IMR-90 (cell line): Measurements from ENCODE around the gene NCLN. TPM values are rescaled to one million over a fixed set of nuclear protein-coding genes. Genes with fewer than 3 reads are reported as not detected.

Experiments used
- ATAC-seq: fragments of 200-7000 bp; cut with Tn5 transposase; 2 replicates; pipeline ENCODE4 v1.9.1; 2020; ENCODE audit warnings: low read depth, mild to moderate bottlenecking, moderate library complexity
- BruUV-seq: library from RNA; stranded (reverse); fragments of 400-500 nt; replicated peaks from 2 replicates; lab custom pipeline; 2021; lab: Mats Ljungman, UMichigan
- CTCF ChIA-PET: fragments of 300-600 bp; formaldehyde crosslinking; extraction: SDS; loops from one replicate; lab custom pipeline; 2021; ENCODE audit warnings: antibody characterized with exemption; lab: Yijun Ruan, JAX
- POLR2A ChIA-PET: fragments of 300-600 bp; sonication (Branson Sonifier 250); formaldehyde crosslinking; loops from one replicate; lab custom pipeline; 2022; ENCODE audit warnings: antibody characterized with exemption; ENCODE audit not compliant: unreplicated experiment; lab: Charles Lee
- DNase-seq: peaks from one replicate; pipeline ENCODE4 v3.0.0; 2013
- H2AFZ ChIP-seq: replicated peaks from 2 replicates; pipeline ENCODE3; 2013; ENCODE audit warnings: low read length, mild to moderate bottlenecking; ENCODE audit not compliant: poor library complexity
- H2AK5ac ChIP-seq: 2 replicates; pipeline ENCODE4 v1.6.1; 2013; ENCODE audit warnings: low read depth, low read length, inconsistent platforms
- H2AK9ac ChIP-seq: replicated peaks from 2 replicates; pipeline ENCODE3; 2013; ENCODE audit warnings: mild to moderate bottlenecking, low read depth, low read length, moderate library complexity; ENCODE audit not compliant: poor library complexity
- H2BK120ac ChIP-seq: 2 replicates; pipeline ENCODE4 v1.6.1; 2013; ENCODE audit warnings: low read depth, low read length, inconsistent platforms
- H2BK15ac ChIP-seq: 3 replicates; pipeline ENCODE4 v1.6.1; 2013; ENCODE audit warnings: low read depth, low read length, inconsistent platforms
- H2BK20ac ChIP-seq: 2 replicates; pipeline ENCODE4 v1.6.1; 2013; ENCODE audit warnings: low read depth, mild to moderate bottlenecking, inconsistent platforms, low read length, moderate library complexity
- H2BK5ac ChIP-seq: 2 replicates; pipeline ENCODE4 v1.6.1; 2013; ENCODE audit warnings: mild to moderate bottlenecking, low read depth, low read length, inconsistent platforms; ENCODE audit not compliant: poor library complexity, severe bottlenecking
- H3K14ac ChIP-seq: replicated peaks from 2 replicates; pipeline ENCODE4 v1.6.1; 2013; ENCODE audit warnings: low read depth, low read length, inconsistent platforms
- H3K18ac ChIP-seq: 2 replicates; pipeline ENCODE4 v1.6.1; 2013; ENCODE audit warnings: low read depth, low read length, control low read depth
- H3K23ac ChIP-seq: 2 replicates; pipeline ENCODE4 v1.6.1; 2013; ENCODE audit warnings: low read depth, low read length, inconsistent platforms
- H3K27ac ChIP-seq: 2 replicates; pipeline ENCODE4 v1.5.1; 2013; ENCODE audit warnings: mild to moderate bottlenecking, control low read depth, low read length; ENCODE audit not compliant: insufficient read depth
- H3K27me3 ChIP-seq: 2 replicates; pipeline ENCODE4 v1.6.1; 2013; ENCODE audit warnings: low read length; ENCODE audit not compliant: control insufficient read depth, insufficient read depth
- H3K36me3 ChIP-seq: 2 replicates; pipeline ENCODE4 v1.6.1; 2013; ENCODE audit warnings: low read length, mixed read lengths; ENCODE audit not compliant: control insufficient read depth, insufficient read depth
- H3K4ac ChIP-seq: 2 replicates; pipeline ENCODE4 v1.6.1; 2013; ENCODE audit warnings: low read depth, low read length, inconsistent platforms
- H3K4me1 ChIP-seq: 2 replicates; pipeline ENCODE4 v1.6.1; 2013; ENCODE audit warnings: low read length, mixed read lengths; ENCODE audit not compliant: control insufficient read depth, insufficient read depth
- H3K4me2 ChIP-seq: 2 replicates; pipeline ENCODE4 v1.6.1; 2013; ENCODE audit warnings: low read depth, mild to moderate bottlenecking, control low read depth, low read length, moderate library complexity
- H3K4me3 ChIP-seq: 2 replicates; pipeline ENCODE4 v1.5.1; 2013; ENCODE audit warnings: low read depth, mild to moderate bottlenecking, control low read depth, low read length, moderate library complexity; ENCODE audit not compliant: insufficient read depth
- H3K56ac ChIP-seq: 2 replicates; pipeline ENCODE4 v1.6.1; 2013; ENCODE audit warnings: low read length, inconsistent platforms; ENCODE audit not compliant: insufficient read depth; ENCODE audit errors: extremely low read depth
- H3K79me1 ChIP-seq, 2 experiments: 2 replicates each; pipeline ENCODE4 v1.6.1; 2013; ENCODE audit warnings: low read length in 2 of 2, inconsistent platforms in 1 of 2, low read depth in 1 of 2
- H3K9ac ChIP-seq: 2 replicates; pipeline ENCODE4 v1.6.1; 2013; ENCODE audit warnings: low read depth, low read length, control low read depth
- H3K9me1 ChIP-seq: 2 replicates; pipeline ENCODE4 v1.6.1; 2013; ENCODE audit warnings: low read length, inconsistent platforms; ENCODE audit not compliant: insufficient read depth
- H3K9me3 ChIP-seq: 2 replicates; pipeline ENCODE4 v1.6.1; 2013; ENCODE audit warnings: low read length; ENCODE audit not compliant: control insufficient read depth, insufficient read depth
- H4K20me1 ChIP-seq: 2 replicates; pipeline ENCODE4 v1.6.1; 2013; ENCODE audit warnings: low read length, inconsistent platforms; ENCODE audit not compliant: insufficient read depth
- H4K5ac ChIP-seq: 2 replicates; pipeline ENCODE4 v1.6.1; 2013; ENCODE audit warnings: mild to moderate bottlenecking, low read depth, low read length, control low read depth
- H4K8ac ChIP-seq, 2 experiments: 2 replicates each; pipeline ENCODE4 v1.6.1; 2013; ENCODE audit warnings: low read depth in 2 of 2, low read length in 2 of 2, control low read depth in 1 of 2, inconsistent platforms in 1 of 2
- H4K91ac ChIP-seq: 2 replicates; pipeline ENCODE4 v1.6.1; 2013; ENCODE audit warnings: low read depth, low read length, inconsistent platforms; ENCODE audit not compliant: insufficient read depth
- CHD1 ChIP-seq: IDR thresholded peaks from 2 replicates; pipeline ENCODE4 v1.6.1; 2012; ENCODE audit warnings: low read depth, low read length, improper control_type of control experiment
- ELK1 ChIP-seq: fragments of 150-350 bp; IDR thresholded peaks from 2 replicates; pipeline ENCODE4 v1.6.1; 2016; ENCODE audit warnings: low read depth, mild to moderate bottlenecking, low read length, moderate library complexity, borderline replicate concordance
- FOS ChIP-seq: fragments of 150-350 bp; IDR thresholded peaks from 2 replicates; pipeline ENCODE4 v1.6.1; 2016; ENCODE audit warnings: low read depth, low read length
- MAZ ChIP-seq: IDR thresholded peaks from 2 replicates; pipeline ENCODE4 v1.6.1; 2012; ENCODE audit warnings: low read depth, mild to moderate bottlenecking, low read length, improper control_type of control experiment, moderate library complexity, borderline replicate concordance
- NFE2L2 ChIP-seq: fragments of 150-350 bp; IDR thresholded peaks from 2 replicates; pipeline ENCODE4 v1.6.1; 2016; ENCODE audit warnings: low read depth, mild to moderate bottlenecking, low read length
- POLR2A ChIP-seq: IDR thresholded peaks from 2 replicates; pipeline ENCODE4 v1.6.1; 2012; ENCODE audit warnings: mild to moderate bottlenecking, low read depth, low read length
- SMC3 ChIP-seq: fragments of 150-350 bp; IDR thresholded peaks from 2 replicates; pipeline ENCODE4 v1.6.1; 2016; ENCODE audit warnings: low read depth, mild to moderate bottlenecking, antibody characterized with exemption, low read length, moderate library complexity
- USF2 ChIP-seq: fragments of 150-350 bp; IDR thresholded peaks from 2 replicates; pipeline ENCODE4 v1.6.1; 2017; ENCODE audit warnings: mild to moderate bottlenecking, antibody characterized with exemption, low read length, low read depth
- WGBS, 2 experiments: methylation state at CpG; one replicate each; pipeline versions ENCODE4 v1.1.5 to v1.1.7; 2013; ENCODE audit warnings: missing lambda C conversion rate in 2 of 2; ENCODE audit not compliant: insufficient read length in 1 of 2; ENCODE audit errors: extremely low coverage in 2 of 2; 5-methylcytosine and 5-hydroxymethylcytosine counted together
- dilution Hi-C: fragments of 300-500 bp; cut with HindIII; formaldehyde crosslinking; loops from one replicate; pipeline ENCODE4 v1.14.3; 2018; ENCODE audit warnings: low sequenced_read_pairs; ENCODE audit not compliant: unreplicated experiment
- in situ Hi-C: fragments of 300-500 bp; cut with MboI; formaldehyde crosslinking; loops from 3 replicates; pipeline ENCODE4 v1.14.3; 2019; ENCODE audit warnings: low sequenced_read_pairs, inconsistent platforms, mixed read lengths
- intact Hi-C: fragments of 100-400 bp; cut with micrococcal nuclease; formaldehyde crosslinking; loops from 2 replicates; pipeline ENCODE4 v1.10.0; 2022
- polyA plus RNA-seq, 3 experiments: library from polyadenylated mRNA; depleted of rRNA; stranded (reverse); fragments of >200 nt; gene quantifications; 2 replicates each; pipeline ENCODE4 v1.2.3, GENCODE V29; 2012; ENCODE audit warnings: low replicate concordance in 1 of 3
- total RNA-seq: library from RNA; depleted of rRNA; stranded (reverse); fragments of >200 nt; gene quantifications from 2 replicates; pipeline ENCODE4 v1.2.3, GENCODE V29; 2012

NCLN gene
- total and polyA plus RNA-seq, 2 of the 4 experiments (the other 2 are of a cell fraction) = 32.8 to 90.8 TPM

DNA sequence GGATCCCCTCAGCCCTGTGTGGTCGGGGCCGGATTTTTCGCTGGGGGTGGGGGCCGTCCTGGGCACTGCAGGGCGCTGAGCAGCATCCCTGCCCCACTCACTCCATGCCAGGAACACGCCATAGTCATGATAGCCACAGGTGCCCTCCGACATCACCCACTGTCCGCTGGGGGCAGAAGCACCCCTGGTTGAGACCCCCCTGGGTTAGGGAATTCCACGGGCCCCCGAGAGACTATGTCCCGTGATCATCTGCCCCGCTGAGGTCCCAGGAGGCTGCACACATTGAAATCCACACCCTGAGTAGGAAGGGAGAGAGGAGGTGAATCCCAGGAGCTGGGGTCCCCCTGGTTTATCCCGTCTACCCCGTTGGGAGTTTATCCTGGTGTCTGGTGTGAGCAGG, 16.2 kb downstream of the NCLN start:
- peaks cover 33% of the 10 kb centered on the region for H3K36me3 ChIP-seq

More for the DNA sequence above, 16.2 kb downstream of the NCLN start:
- Histone ChIP-seq H2AK5ac (no peak overlapping the region), H3K4me3 (no peak overlapping the region), H2BK15ac (no peak overlapping the region), H2BK5ac (no peak overlapping the region), H2AK9ac (no peak overlapping the region), H4K91ac (no peak overlapping the region), H3K4ac (no peak overlapping the region), H4K20me1 (no peaks in the 10 kb centered on the region), H3K14ac (no peak overlapping the region), H4K5ac (no peak overlapping the region), H3K27ac (no peak overlapping the region), H3K79me1 (peaks cover 0 to 2% of the 10 kb centered on the region in 2 experiments; a peak in 2 of 4 replicates), H3K9me1 (no peaks in the 10 kb centered on the region), H3K23ac (no peak overlapping the region), H2BK20ac (no peak overlapping the region), H3K4me1 (no peaks in the 10 kb centered on the region), H3K4me2 (no peak overlapping the region), H3K27me3 (no peaks in the 10 kb centered on the region), H4K8ac (no peak overlapping the region), H3K9me3 (no peaks in the 10 kb centered on the region), H2BK120ac (no peak overlapping the region), H3K18ac (no peak overlapping the region), H3K56ac (no peak overlapping the region), H3K9ac (no peak overlapping the region), H2AFZ (no peak overlapping the region)
- intact Hi-C loops (no loop called here), in situ Hi-C loops (no loop called here), dilution Hi-C loops (no loop called here)
- TF ChIP-seq CHD1 (no peak), POLR2A (no peak), MAZ (no peak), ELK1 (no peak), NFE2L2 (no peak), SMC3 (no peak), FOS (no peak), USF2 (no peak)
- CTCF ChIA-PET = interaction anchor here (1.3 kb wide), 1 partner anchor 14 kb away, joined by 3 read pairs; no protein-coding TSS in a partner anchor
- POLR2A ChIA-PET = no interaction called here
- DNase-seq = no peak
- BruUV-seq = no TSS peak
- WGBS, 2 experiments = 94% methylated on average over 6 of the region's 14 CpGs; no CpG with 5 or more reads in 1 of the 2 experiments
- no peak for ATAC-seq
